GM21423 (cell line): Measurements from ENCODE around the gene MTMR4.
"Not testable (repeated sequence)": the region's sequence is repeated elsewhere in the genome, so short reads cannot be mapped to it uniquely, and the experiment has no call there.

ENCODE experiments used
- ATAC-seq: cut with Tn5 transposase; IDR thresholded peaks from one replicate; pipeline ENCODE4 v1.9.1; 2021; ENCODE audit warnings: mild to moderate bottlenecking, moderate library complexity; ENCODE audit not compliant: unreplicated experiment

MTMR4 gene

DNA sequence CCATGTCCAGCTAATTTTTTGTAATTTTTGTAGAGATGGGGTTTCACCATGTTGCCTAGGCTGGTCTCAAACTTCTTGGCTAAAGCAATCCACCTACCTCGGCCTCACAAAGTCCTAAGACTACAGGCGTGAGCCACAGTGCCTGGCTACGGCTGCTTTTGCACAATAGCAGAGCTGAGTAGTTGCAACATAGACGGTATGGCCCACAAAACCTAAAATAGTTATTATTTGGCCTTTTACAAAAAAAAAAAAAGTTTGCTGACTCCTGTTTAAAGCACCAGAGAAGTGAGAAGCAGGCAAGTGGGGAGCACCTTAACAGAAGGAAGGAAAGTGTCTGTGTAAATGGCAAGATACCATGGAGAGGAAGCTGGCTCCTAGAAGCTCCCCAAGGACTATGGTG lies 20.9 kb downstream of the MTMR4 start:
- ATAC-seq, result no peak

DNA sequence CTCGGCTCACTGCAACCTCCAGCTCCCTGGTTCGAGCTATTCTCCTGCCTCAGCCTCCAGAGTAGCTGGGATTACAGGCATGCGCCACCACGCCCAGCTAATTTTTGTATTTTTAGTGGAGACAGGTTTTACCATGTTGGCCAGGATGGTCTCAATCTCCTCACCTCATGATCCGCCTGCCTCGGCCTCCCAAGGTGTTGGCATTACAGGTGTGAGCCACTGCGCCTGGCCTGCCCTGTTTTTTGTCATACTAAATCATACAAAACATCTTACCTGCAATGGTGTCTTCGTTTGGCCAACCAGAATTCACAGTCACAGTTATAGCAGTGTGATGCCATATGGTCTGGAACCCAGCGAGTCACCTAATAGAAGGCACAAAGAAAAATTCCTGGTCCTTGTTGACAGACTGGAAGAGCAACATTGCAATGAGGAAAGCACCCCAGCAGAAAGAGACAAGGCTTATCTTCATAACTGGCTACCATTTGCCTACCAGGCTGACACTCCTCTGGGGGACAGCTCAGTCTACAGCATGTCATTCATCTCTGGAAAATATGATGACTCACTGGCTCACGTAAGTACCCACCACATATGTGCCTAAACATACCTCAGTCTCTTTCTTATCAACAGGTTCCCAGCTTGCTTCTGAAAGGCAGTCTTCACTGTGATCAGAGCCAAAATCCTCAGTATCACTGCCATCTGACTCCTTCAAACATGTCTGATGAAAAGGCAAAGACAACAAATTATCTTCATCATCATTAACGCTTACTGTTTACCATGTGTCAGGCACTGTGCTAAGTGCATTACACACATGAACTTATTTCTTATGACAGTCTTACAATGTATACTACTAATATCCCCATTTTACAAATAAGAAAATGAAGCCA lies 22.0 kb downstream of the MTMR4 start:
- ATAC-seq, result no peak

DNA sequence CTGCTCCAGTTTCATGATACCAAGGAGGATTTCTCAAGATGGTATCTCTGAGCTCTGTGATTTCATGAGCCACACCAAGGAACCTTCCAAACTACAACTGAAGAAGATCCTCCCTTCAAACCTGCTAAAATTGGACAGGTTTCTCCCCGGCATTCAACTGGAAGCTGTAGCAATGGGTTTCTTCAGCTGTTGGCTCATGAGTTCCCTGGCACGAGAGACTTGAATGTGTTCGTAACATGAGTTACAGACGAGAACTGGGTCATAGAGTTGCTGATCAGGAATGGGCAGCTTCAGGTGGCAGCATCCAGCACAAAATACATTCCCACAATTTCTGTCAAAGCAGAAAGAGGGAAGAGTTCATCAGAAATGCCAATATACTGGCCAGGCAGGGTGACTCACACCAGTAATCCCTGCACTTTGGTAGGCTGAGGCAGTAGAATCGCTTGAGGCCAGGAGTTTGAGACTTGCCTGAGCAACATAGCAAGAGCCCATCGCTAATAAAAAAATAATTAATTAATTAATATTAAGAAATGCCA lies 22.9 kb downstream of the MTMR4 start:
- no peak for ATAC-seq

DNA sequence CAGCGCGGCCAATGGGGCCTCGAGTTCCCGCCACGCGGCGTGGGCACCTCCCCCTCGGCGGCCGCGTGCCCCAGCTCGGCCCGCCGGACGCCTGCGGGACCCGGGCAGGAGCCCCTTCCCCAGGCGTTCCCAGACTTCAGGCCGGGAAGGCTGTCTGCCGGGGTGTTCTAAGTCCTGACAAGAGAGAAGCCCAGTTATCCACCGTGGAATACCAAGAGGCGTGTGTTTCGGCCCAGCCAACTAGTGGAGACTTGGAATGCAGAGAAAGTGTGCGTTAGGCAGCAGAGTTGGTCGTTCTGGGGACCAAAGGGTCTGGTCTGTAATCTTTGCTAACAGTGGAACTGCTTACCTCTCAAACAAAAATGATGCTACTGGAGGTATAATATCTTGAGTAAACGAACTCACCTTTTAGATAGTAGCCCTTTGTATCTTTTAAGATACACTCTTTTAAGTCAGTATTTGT lies 26.0 kb downstream of the MTMR4 start:
- no peak for ATAC-seq

DNA sequence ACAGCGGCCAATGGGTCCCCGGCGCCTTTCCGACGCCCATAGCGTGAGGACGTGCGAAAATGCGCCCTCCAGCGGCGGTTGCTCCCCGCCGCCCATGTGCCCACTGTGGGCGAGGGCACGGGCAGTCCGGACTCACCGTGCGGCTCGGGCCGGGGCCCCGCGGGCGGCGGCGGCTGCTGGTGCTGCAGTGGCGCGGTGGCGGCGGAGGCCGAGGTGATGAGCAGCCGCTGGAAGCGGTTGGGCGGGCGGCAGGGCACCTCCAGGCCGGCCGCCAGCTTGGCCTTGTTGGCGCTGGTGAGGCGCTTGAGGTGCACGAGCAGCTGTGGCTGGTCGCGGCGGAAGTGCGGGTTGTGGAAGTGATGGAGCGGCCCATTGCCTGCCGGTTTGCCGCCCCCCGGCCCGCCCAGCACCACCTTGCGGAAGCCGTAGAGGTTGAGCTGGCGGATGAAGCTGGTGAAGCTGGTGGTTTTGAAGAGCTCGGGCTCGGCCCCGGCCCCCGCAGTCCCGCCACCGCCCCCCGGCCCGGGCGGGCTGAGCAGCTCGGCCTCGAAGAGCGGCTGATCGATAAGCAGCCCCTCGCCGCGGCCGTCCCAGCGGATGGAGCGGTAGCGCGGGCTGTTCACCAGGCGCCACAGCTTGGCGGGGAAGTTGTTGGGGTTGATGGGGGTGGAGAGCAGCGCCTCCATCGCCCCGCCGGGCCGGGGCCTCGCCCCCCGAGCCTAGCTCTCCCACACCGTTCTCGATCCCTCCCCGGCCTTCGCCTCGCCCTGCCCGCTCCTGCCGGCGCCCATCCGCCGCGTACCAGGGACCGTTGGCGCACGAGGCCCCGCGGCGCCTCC lies 26.6 kb downstream of the MTMR4 start, which contains the start of gene HSF5:
Gene HSF5 (minus strand): TSS at position 820 of the 839 bp plus-strand sequence. CDS start 134 bp downstream, at position 686.
- ATAC-seq, result peak; percentile 69

DNA sequence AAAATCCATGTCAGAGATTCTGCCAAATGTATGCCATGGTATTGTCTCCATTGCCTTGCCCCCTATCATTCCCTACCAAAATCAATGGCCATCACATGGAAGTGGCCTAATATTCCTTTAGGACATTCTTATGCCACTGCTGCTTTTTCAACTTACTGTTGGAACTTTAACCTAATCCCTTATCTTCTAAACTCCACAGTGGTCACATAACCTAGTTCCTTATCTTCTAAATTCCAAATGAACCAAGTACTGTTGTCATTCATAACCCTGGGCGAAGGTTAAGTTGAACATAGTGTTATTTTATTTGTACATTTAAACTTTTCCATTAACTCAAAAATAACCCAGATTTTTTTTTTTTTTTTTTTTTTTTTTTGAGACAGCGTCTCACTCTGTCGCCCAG lies 29.8 kb downstream of the MTMR4 start:
- ATAC-seq, result no peak

DNA sequence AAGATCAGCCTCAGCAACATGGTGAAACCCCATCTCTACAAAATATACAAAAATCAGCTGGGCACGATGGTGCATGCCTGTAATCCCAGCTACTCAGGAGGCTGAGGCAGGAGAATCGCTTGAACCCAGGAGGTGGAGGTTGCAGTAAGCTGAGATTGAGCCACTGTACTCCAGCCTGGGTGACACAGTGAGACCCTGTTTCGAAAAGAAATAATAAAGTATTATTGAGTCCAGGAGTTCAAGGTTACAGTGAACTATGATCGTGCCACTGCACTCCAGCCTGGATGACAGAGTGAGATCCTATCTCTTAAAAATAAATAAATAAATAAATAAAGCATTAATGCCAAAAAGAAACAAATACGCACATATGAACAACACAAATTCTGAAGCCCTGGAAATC lies 32.6 kb downstream of the MTMR4 start:
- ATAC-seq, result not testable (repeated sequence)

DNA sequence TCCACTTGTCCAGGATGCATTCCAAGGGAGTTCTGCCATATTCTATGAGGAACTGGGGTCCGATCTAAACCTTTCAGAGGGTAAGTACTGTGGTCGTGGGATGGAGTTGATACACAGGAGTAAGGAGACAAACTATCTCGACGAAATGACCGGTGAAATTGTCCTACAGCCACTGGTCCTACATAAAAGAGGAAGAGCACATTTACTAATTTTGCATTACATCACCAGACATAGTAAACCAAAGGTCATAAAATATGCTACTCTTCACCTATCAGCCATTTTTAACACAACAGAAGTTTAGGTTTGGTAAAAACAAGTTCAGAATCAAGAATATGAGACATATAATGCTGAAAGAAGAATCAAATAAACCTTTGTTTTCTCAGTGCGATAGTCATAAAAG lies 34.3 kb downstream of the MTMR4 start:
- ATAC-seq, result no peak

DNA sequence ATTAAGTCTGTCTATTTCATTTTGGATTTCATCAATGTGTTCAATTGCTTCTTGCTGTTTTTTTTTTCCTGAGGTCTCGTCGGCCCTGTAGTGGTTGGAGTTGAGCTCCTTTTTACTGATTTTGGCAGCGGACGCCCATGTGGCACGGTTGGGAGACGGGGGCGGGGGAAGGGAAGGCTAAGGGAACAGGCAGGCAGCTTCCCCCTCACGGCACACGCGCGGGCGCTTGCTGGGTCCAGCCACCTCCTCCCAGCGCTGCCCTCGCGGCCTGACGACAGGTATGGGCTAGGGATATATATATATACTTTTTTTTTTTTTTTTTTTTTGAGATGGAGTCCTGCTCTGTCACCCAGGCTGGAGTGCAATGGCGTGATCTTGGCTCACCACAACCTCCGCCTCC lies 37.6 kb downstream of the MTMR4 start:
- ATAC-seq, result no peak

DNA sequence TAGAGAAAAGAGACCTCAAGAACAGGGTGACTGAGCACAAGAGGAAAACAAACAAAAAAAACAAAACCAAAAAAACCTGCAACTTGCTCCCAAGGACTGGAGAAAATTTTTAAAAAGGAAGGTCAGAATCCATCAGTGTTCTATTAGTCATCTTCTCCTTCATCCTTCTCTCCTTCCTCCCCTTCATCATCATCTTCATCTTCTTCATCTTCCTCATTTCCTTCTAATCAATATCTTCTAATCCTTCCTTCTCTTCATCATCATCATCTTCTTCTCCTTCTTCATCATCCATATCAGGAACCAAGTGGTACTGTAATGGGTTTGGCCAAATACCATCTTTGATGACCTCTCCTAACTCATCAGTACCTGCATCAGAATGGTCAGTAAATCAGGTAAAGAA lies 38.5 kb downstream of the MTMR4 start:
- no peak for ATAC-seq

DNA sequence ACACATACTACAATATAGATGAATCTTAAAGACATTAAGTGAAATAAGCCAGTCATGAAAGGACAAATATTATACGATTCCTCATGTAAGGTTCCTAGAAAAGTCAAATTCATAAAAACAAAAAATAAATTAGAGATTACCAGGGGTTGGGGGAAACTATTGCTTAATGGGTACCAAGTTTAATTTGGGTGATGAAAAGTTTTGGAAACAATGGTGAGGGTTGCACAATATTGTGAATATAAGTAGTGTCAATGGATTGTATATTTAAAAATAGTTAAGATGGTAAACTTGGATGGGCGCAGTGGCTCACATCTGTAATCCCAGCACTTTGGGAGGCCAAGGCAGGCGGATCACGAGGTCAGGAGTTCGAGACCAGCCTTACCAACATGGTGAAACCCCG lies 44.1 kb downstream of the MTMR4 start:
- ATAC-seq, result no peak

DNA sequence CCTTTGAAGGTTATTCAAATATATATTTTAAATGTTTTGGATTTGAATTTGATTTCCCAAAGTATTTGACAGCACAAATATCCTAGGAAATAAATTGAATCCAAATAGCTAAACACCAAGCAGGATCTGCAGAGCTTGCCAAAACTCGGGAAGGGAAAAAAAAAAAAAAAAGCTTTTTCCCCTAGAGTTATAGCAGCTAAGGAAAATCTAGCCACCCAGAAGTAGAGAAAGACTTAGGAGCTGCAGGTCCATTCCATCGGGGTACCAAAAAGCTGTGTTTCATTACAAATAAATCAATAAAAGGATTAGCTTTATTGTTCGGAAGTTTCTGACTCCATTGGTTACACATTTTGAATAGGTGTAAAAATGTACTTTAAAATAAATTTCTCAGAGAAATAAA lies 45.5 kb downstream of the MTMR4 start:
- ATAC-seq, result no peak

DNA sequence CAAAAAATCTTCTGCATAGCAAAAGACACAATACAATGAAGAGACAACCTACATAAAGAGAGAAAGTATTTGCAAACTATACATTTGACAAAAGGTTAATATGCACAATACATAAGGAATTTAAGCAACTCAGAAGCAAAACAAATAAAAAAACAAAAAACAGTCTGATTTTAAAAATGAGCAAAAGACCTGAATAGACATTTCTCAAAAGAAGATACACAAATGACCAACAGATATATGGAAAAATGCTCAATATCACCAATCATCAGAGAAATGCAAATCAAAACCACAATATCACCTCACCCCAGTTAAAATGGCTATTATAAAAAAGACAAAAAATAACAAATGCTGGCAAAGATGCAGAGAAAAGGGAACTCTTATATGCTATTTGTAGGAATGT lies 58.9 kb downstream of the MTMR4 start:
- ATAC-seq, result no peak

DNA sequence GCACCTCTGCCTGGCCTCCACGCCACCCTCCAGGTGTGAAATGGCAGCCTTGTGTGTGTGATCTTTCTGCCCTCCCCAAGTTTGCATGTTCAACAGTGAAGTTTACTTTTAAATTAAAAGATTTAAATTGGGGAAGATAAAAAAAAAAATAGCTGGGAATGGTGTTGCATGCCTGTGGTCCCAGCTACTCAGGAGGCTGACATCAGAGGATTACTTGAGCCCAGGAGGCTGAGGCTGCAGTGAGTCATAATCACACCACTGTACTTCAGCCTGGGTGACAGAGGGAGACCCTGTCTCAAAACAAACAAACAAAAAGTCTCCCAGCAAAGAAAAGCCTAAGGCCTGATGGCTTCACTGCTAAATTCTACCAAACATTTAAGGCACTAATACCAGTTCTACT lies 61.7 kb downstream of the MTMR4 start:
- ATAC-seq, result no peak

DNA sequence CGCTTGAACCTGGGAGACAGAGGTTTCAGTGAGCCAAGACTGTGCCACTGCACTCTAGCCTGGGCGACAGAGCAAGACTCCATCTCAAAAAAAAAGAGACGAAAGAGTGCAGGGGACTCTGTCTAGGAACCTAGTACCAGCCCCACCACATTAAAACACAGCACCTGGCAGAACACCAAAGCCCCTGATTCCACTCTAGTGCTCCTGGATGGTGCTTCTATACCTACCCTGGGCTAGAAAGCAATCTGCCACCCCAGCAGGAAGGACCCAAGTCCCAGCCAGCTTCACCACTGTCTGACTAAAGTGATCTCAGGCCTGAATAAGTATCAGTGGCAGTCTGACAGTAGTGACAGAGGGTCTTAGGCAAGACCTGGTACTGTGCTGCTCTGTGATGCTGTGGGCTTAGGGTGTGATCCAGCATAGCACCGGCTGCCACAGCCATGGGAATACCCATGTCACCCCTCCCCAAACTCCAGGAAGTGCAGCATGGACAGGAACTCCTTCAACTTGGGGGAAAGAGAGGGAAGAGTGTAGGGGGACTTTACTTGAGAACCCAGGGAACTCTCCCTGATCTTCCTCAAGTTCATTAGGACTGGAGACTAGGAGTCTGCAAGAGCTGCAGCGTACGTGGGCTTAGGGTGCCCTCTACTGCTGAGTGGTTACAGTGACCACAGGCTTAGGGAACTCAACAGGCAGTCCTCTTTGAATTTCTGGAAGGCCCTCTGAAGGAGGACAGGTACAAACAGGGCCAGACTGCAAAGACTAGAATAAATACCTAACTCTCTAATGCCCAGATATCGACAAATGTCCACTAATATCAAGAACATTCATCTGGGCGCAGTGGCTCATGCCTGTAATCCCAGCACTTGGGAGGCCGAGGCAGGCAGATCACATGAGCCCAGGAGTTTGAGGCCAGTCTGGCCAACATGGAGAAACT lies 67.1 kb downstream of the MTMR4 start:
- ATAC-seq, result no peak

DNA sequence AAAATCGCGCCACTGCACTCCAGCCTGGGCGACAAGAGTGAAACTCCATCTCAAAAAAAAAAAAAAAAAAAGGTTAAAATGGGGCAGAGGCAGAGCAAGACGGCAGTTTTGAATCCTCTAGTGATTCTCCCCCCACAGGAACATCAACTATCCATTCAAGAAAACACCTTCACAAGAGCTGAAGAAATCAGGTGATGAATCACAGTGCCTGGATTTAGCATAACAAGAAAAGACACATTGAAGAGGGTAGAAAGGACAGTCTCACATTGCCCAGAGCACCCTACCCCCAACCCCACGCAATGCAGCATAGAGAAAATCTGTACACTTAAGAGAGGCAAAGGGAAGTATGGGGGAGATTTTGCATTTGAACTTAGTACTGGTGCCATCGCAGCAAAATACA lies 68.4 kb downstream of the MTMR4 start:
- ATAC-seq, result no peak
